ENCODE data around the gene CSH1.
"Not testable (repeated sequence)": the region's sequence is repeated elsewhere in the genome, so short reads cannot be mapped to it uniquely, and the experiment has no call there.

The CSH1 gene

GRCh38 chr17:63928172-63928666 lies 31.8 kb upstream of the CSH1 start:
- DNase-seq = no peak

DNA sequence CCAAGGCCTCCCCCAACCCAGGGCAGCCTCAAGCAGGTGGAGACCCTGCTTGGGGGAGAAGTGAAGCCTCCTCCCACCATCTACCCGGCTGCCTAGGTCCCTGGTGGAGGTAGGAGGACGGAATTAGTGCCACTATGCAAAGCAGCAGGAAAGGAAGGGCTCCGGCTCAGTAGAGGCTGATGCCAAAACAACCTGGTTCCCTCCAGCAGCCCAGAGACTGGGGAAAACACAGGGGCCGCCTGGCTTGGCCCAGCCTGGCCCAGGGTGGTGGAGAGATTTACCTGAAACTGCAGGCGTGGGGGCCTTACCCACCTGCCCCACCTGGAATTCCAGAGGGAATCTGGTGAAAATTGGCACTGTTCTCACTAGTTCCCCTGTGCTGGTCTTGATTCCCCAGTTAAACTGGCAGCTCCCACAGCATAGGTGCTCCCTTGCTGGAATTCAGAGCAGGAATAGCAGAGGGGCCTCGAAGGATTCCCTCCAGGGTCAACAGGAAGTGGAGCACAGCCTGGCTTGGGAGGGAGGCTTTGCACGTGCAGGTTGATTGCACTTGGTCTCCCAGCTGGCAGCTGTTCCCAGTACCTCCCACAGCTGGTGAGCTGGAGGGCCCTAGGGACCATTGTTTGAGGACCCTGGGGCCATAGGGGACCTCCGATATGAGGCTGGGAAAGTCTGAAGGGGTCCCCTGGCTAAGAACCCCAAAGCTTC lies 31.2 kb upstream of the CSH1 start:
- DNase-seq = no peak

- no peak for DNase-seq
Measured at GRCh38 chr17:63926164-63926563, 29.8 kb upstream of the CSH1 start.

- no peak for DNase-seq
Measured at GRCh38 chr17:63925615-63926014, 29.2 kb upstream of the CSH1 start.

DNA sequence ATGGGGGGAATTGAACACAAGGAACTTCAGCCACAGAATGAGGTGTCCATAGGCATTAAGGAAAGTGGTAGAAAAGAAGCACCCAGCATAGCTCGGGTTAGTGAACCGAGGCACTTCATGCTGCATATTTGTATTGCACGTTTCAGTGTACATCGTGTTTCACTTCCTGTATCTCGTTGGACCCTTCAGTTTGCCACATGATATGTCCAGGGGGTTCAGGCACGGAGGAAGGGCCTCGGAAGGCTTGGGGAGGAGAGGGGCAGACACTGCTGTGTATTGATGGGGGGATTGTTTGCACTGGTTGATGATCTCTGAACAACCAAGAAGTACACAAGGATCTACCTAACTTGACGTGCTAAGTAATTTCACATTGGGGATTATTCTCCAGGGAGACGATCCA lies 26.0 kb upstream of the CSH1 start:
- DNase-seq = not testable (repeated sequence)

DNA sequence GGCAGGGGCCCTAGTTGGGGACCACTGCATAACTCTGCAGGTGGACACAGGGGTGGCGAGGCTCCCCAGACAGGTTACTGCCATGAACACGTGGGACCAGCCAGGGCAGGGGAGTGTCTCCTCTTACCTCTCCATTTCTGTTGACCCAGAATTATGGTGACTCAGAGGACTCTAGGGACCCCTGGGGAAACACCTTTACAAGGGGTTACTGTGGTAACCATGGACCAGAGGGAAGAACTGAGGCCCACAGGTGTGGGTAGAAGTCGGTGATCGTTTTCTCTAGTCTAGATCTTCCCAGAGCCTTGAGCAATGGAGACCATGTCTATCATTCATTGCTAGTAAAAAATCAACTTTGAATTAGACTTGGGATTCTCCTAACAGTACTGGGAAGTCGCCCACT lies 24.4 kb upstream of the CSH1 start:
- not testable (repeated sequence) for DNase-seq

GRCh38 chr17:63920050-63920449 lies 23.7 kb upstream of the CSH1 start:
- DNase-seq = not testable (repeated sequence)

DNA sequence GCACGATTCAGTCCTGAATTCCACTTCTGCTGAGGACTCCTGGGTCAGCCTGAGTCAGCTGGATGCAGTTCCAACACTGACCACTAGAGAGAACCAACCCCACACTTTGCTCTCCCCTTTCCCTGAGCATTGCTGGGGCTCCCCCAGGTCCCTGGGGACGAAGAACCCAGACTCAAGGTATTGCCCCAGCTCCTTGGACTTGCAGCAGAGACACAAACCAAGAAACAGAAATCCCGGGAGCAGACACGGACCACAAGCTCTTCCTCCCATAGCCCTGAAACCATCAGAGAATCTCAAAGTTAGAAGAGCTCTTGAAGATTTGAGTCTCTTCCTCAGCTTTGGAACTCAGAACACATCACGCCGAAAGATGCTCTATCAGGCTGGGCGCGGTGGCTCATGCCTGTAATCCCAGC lies 22.9 kb upstream of the CSH1 start:
- peak; percentile 46 for DNase-seq

- not testable (repeated sequence) for DNase-seq
Measured at GRCh38 chr17:63918789-63919305, 22.5 kb upstream of the CSH1 start, which contains the start of gene GH1. TSS of gene GH1 (minus strand) at chr17:63918839. CDS start at chr17:63918776, 63 bp downstream.

DNA sequence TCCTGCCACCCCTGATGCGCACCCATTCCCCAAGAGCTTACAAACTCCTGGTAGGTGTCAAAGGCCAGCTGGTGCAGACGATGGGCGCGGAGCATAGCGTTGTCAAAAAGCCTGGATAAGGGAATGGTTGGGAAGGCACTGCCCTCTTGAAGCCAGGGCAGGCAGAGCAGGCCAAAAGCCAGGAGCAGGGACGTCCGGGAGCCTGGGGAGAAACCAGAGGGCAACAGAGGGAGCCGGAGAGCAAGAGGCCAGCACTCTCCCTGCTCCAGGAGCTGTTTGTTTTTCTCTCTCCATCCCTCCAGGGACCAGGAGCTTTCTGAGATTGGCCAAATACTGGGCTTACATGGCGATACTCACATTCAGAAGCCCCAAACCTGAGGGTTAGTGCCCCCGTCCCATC lies 21.9 kb upstream of the CSH1 start:
- DNase-seq = no peak

DNA sequence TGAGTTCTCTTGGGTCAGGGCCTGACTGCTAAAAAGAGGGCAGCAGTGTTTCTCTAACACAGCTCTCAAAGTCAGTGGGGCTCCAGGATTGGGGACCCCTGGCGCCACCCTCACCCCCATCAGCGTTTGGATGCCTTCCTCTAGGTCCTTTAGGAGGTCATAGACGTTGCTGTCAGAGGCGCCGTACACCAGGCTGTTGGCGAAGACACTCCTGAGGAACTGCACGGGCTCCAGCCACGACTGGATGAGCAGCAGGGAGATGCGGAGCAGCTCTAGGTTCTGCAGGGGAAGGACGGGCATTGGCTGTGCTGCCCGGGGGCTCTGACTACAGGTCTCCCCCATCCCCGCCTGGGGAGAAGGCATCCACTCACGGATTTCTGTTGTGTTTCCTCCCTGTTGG lies 21.3 kb upstream of the CSH1 start:
- DNase-seq = no peak

DNA sequence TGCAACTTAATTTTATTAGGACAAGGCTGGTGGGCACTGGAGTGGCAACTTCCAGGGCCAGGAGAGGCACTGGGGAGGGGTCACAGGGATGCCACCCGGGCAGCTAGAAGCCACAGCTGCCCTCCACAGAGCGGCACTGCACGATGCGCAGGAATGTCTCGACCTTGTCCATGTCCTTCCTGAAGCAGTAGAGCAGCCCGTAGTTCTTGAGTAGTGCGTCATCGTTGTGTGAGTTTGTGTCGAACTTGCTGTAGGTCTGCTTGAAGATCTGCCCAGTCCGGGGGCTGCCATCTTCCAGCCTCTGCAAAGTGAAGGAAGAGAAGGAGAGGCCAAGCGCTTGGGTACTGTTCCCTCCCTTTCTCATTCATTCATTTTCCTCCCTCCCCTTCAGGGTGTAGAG lies 20.8 kb upstream of the CSH1 start:
- not testable (repeated sequence) for DNase-seq

- DNase-seq = no peak
Measured at GRCh38 chr17:63916566-63917185, 20.3 kb upstream of the CSH1 start.

DNA sequence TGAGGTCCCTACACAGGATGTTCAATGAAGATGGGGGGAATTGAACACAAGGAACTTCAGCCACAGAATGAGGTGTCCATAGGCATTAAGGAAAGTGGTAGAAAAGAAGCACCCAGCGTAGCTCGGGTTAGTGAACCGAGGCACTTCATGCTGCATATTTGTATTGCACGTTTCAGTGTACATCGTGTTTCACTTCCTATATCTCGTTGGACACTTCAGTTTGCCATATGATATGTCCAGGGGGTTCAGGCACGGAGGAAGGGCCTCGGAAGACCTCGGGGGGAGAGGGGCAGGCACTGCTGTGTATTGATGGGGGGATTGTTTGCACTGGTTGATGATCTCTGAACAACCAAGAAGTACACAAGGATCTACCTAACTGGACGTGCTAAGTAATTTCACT lies 19.4 kb upstream of the CSH1 start:
- DNase-seq = not testable (repeated sequence)

DNA sequence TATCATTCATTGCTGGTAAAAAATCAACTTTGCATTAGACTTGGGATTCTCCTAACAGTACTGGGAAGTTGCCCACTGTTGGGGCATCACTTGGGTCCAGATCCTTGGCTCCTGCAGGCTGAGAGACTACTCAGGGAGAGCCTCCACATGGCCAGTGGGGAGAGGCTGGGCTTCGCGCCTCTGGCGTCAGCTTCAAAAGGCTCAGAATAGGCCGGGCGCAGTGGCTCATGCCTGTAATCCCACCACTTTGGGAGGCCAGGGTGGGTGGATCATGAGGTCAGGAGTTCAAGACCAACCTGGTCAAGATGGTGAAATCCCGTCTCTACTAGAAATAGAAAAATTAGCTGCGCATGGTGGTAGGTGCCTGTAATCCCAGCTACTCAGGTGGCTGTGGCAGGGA lies 18.1 kb upstream of the CSH1 start:
- DNase-seq = no peak

GRCh38 chr17:63911657-63912100 lies 15.3 kb upstream of the CSH1 start:
- DNase-seq = peak; percentile 15

DNA sequence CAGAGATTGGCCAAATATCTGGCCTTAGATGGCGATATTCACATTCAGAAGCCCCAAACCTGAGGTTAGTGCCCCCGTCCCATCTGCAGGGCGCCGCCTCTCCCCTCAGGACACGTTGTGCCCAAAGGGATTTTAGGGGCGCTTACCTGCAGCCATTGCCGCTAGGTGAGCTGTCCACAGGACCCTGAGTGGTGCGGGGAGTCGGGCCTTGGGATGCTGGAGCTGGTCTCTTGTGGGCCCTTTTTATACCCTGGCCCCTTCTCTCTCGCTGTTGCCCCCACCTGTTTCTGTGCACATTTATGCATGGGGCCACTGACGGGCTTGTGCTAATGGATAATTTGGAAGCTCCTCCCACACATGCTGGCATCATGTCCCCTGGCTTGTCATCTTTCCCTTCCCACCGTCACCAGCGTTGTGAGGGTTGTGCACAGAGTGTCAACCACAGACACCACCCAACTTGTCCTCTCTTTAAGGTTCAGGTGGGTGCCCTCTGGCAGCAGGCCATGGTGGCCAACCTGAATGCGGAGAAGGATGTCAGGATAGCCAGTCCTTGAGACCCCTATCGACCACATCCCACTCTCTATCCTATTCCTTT lies 14.8 kb upstream of the CSH1 start, which contains the start of gene CSHL1:
CSHL1 (minus strand) TSS at position 218 of the 595 bp plus-strand sequence; CDS start at position 156, 62 bp downstream.
- no peak for DNase-seq

DNA sequence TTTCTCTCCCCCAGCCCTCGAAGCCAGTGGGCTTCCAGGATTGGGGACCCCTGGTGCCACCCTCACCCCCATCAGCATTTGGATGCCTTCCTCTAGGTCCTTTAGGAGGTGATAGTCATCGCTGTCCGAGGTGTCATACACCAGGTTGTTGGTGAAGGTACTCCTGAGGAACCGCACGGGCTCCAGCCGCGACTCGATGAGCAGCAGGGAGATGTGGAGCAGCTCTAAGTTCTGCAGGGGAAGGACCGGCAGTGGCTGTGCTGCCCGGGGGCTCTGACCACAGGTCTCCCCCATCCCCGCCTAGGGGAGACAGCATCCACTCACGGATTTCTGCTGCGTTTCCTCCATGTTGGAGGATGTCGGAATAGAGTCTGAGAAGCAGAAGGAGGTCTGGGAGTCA lies 13.7 kb upstream of the CSH1 start:
- no peak for DNase-seq

- DNase-seq = not testable (repeated sequence)
Measured at GRCh38 chr17:63909586-63909985, 13.2 kb upstream of the CSH1 start.

DNA sequence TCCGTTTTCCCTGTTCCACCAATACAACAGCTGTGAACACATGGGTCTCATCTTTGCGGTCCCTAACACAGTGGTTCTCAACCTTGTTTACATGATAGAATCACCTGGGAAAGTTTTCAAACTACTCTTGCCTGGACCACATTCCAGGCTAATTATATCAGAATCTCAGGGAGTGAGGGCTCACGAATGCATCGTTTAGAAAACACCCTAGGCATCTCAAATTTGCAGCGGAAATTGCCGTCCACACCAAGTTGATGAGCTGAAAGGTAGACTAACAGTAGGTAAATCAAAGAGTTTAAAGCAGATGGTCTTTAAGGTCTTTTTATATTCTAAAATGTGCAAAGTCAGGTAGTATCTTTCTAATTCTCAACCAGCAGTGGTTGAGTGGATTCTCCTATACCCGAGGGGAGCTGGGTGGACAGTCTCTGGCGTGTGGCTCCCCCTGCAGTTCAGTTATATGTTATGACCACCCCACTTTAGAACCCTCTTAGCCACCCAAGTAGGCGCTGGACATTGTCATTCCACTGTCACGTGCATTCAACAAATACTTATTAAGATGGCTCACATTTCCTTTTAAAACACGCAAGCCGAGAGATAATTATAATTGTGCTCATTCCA lies 10.9 kb upstream of the CSH1 start:
- not testable (repeated sequence) for DNase-seq

DNA sequence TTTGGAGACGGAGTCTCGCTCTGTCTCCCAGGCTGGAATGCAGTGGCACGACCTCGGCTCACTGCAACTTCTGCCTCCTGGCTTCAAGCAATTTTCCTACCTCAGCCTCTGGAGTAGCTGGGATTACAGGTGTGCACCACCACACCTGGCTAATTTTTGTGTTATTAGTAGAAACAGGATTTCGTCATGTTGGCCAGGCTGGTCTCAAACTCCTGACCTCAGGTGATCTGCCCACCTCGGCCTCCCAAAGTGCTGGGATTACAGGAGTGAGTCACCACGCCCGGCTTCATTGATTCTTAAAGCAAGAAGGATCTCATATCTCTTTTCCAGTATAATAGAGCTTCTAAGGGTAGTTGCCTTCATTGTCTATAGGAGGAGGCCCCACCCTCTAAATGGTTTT lies 8.4 kb upstream of the CSH1 start:
- DNase-seq = not testable (repeated sequence)

DNA sequence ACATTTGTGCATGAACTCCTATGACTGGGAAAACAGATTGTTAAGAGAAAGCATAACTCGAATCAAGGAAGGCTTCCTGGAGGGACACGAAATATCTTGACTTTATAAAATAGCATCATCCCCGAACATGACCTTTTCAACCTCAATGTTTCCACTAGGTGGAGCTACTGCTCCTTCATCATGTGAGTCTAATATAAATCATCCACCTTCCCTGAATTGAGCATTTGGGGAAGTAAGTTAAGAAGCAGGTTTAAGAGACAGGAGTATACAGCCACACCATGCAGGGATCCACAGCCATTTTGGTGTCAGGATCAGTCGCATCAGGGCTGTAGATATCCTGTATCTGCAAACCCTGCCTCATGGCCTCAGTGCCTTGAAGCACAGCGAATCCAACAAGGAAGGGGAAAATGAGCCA lies 7.4 kb upstream of the CSH1 start:
- DNase-seq = not testable (repeated sequence)

DNA sequence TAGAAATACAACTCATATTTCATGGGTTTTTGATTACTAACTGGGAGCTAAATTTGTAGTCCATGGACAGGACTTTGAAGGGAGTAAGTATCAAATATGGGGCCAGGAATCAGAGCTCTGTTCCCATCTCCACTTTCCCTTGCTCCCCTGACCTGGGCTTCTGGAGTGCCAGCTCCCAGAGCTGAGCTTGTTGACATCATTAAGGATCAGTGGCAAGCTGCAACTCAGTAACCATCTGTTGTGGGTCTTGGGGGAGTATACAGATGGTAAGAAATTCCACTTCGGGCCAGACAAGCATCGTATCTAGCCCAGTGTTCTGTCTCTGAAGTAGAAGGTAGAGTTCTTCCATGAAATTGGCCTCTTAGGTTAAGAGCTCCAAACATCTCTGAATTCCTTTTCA lies 5.6 kb upstream of the CSH1 start:
- peak; percentile 21 for DNase-seq

Measured in NCI-H1694 (cell line).